ENCODE measurements around the gene YPEL4. TPM values are rescaled to one million over a fixed set of nuclear protein-coding genes. Genes with fewer than 3 reads are reported as not detected.

Gene YPEL4
- polyA plus RNA-seq, 4 donors = 1.6 to 5.6 (median 3.2) TPM

- DNase-seq (ENCODE audit: low read depth in 4 of 4, low spot score in 2 of 4) = peak in 2 of 4 donors; percentile 32 to 43
Measured at GRCh38 chr11:57597461-57597915, 52.2 kb downstream of the YPEL4 start, which contains the start of gene SERPING1. Gene SERPING1 (plus strand): TSS chr11:57597685. CDS start chr11:57598271, 586 bp downstream.

GRCh38 chr11:57596266-57596885, 53.3 kb downstream of the YPEL4 start:
- DNase-seq (ENCODE audit: low read depth in 4 of 4, low spot score in 2 of 4) = no peak

Other genes starting within 250 kb of the YPEL4 start
- 10 to 100 TPM; 19.8 to 24.7 (median 22.7) TPM for gene SLC43A3, start 222.8 kb downstream of the YPEL4 start, polyA plus RNA-seq (ENCODE audit: insufficient read length in 4 of 4)
- 1 to 10 TPM; 3.0 to 3.9 (median 3.2) TPM for gene RTN4RL2, start 189.4 kb downstream of the YPEL4 start, polyA plus RNA-seq (ENCODE audit: insufficient read length in 4 of 4)
- 1 to 10 TPM; 6.7 to 8.8 (median 7.0) TPM for gene SLC43A1, start 134.2 kb downstream of the YPEL4 start, polyA plus RNA-seq (ENCODE audit: insufficient read length in 4 of 4)
- 10 to 100 TPM; 45.8 to 59.3 (median 52.2) TPM for gene TIMM10, start 119.2 kb downstream of the YPEL4 start, polyA plus RNA-seq (ENCODE audit: insufficient read length in 4 of 4)
- gene SMTNL1, start 112.3 kb downstream of the YPEL4 start, polyA plus RNA-seq (ENCODE audit: insufficient read length in 4 of 4) = under 1 TPM; 0.11 to 0.46 (median 0.22) TPM
- gene UBE2L6, start 82.2 kb downstream of the YPEL4 start, polyA plus RNA-seq (ENCODE audit: insufficient read length in 4 of 4) = 10 to 100 TPM; 32.3 to 47.6 (median 44.0) TPM
- 100 to 1,000 TPM; 145 to 174 (median 160) TPM for gene SERPING1, start 52.2 kb downstream of the YPEL4 start, polyA plus RNA-seq (ENCODE audit: insufficient read length in 4 of 4)
- gene CLP1, start 7.8 kb upstream of the YPEL4 start, polyA plus RNA-seq (ENCODE audit: insufficient read length in 4 of 4) = 10 to 100 TPM; 13.5 to 17.8 (median 15.6) TPM
- 10 to 100 TPM; 50.0 to 55.6 (median 53.0) TPM for gene ZDHHC5, start 18.2 kb upstream of the YPEL4 start, polyA plus RNA-seq (ENCODE audit: insufficient read length in 4 of 4)
- 10 to 100 TPM; 16.7 to 25.9 (median 22.5) TPM for gene MED19, start 62.3 kb upstream of the YPEL4 start, polyA plus RNA-seq (ENCODE audit: insufficient read length in 4 of 4)
- 100 to 1,000 TPM; 108 to 120 (median 118) TPM for gene TMX2, start 62.7 kb upstream of the YPEL4 start, polyA plus RNA-seq (ENCODE audit: insufficient read length in 4 of 4)
- gene SELENOH, start 91.6 kb upstream of the YPEL4 start, polyA plus RNA-seq (ENCODE audit: insufficient read length in 4 of 4) = 100 to 1,000 TPM; 110 to 168 (median 131) TPM
- under 1 TPM in 3 of 4 donors, not detected in 1; 0.24 to 0.49 (median 0.33) TPM for gene BTBD18, start 101.9 kb upstream of the YPEL4 start, polyA plus RNA-seq (ENCODE audit: insufficient read length in 4 of 4)
- gene CTNND1, start 111.9 kb upstream of the YPEL4 start, polyA plus RNA-seq (ENCODE audit: insufficient read length in 4 of 4) = 100 to 1,000 TPM; 181 to 247 (median 217) TPM

Measured in left renal cortex interstitium (tissue), 4 donors.